ENCODE data around the gene CETP. TPM values are rescaled to one million over a fixed set of nuclear protein-coding genes. Genes with fewer than 3 reads are reported as not detected.

The CETP gene
- total RNA-seq, 4 donors from 2014 or later = not detected

Other genes with a start within 250 kb of the CETP start
- gene NUP93, start 231.8 kb upstream of the CETP start, total RNA-seq = 10 to 100 TPM; 27.6 to 65.7 (median 43.8) TPM
- not detected for gene SLC12A3, start 96.7 kb upstream of the CETP start, total RNA-seq
- gene HERPUD1, start 29.8 kb upstream of the CETP start, total RNA-seq = 100 to 1,000 TPM; 143 to 274 (median 161) TPM
- 10 to 100 TPM; 32.4 to 57.9 (median 37.1) TPM for gene NLRC5, start 27.6 kb downstream of the CETP start, total RNA-seq
- 10 to 100 TPM; 32.7 to 58.8 (median 46.0) TPM for gene CPNE2, start 130.6 kb downstream of the CETP start, total RNA-seq
- 100 to 1,000 TPM in 1 of 4 donors, 10 to 100 TPM in 3; 58.4 to 100 (median 69.7) TPM for gene PSME3IP1, start 224.1 kb downstream of the CETP start, total RNA-seq
- gene RSPRY1, start 224.4 kb downstream of the CETP start, total RNA-seq = 10 to 100 TPM; 20.4 to 28.5 (median 24.6) TPM